ENCODE data around the gene MYH14.
A peak's percentile ranks its signal among the peaks of the same experiment; 100 is the strongest.

Gene MYH14

DNA sequence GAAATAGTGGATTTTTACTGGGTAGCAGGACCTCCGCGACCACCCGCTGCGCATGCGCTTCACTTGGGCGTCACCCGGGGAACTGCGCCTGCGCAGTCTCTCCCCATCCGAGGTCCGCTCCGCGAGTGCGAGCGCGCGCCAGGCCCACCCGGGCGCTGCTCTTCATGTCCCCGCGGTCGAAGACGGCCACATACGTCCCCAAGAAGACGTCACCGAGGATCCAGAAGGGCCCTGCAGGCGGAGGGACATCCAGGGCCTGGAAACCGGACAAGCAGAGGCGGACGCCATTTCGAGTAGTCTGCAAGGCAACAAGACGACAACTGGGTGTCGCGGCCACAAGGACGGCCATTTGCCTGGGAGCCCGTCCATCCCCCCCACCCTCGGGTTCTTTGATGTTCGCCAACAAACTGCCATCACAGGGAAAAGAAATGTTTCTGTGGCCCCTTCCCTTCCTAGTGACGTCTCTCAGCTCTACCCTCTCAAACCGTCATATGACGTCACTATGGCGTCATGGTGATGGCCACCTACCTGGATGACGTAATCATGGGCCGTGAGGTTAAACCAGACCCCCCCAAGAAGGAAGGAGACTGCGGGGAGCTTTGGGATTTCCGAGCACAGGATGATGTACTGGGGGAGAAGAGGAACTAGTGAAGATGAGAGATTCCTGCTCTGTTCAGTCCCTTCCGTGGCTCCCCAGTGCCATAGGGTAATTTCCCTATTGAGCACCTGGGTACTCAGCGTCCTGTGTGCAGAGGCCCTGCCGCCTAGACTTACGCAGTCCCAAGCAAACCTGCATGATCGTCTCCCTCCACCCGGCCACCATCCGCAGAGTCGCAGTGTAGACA is 155.3 kb downstream of the MYH14 start:
- Mint-ChIP-seq H3K36me3 (ENCODE audit: low read depth) (peaks cover 14% of the 10 kb centered on the region), H3K4me3 (peak overlapping the region; percentile 87), H3K27ac (peak overlapping the region; percentile 98), H3K9me3 (no peaks in the 10 kb centered on the region), H3K4me1 (ENCODE audit: low read depth) (peaks cover 52% of the 10 kb centered on the region), H3K27me3 (ENCODE audit: low read depth) (no peaks in the 10 kb centered on the region)

GRCh38 chr19:50359328-50359818 is 156.0 kb downstream of the MYH14 start:
- Mint-ChIP-seq H3K27me3 (ENCODE audit: low read depth) (no peaks in the 10 kb centered on the region), H3K4me3 (peak overlapping the region; percentile 87), H3K4me1 (ENCODE audit: low read depth) (peaks cover 54% of the 10 kb centered on the region), H3K27ac (peak overlapping the region; percentile 98), H3K9me3 (no peaks in the 10 kb centered on the region), H3K36me3 (ENCODE audit: low read depth) (peaks cover 14% of the 10 kb centered on the region)
